Smooth muscle cell (in vitro differentiated cells): ENCODE results near the gene MAMLD1. TPM values are rescaled to one million over a fixed set of nuclear protein-coding genes. Genes with fewer than 3 reads are reported as not detected.

Experiments used
- DNase-seq: peaks from one replicate; lab custom pipeline; 2025; ENCODE audit not compliant: unreplicated experiment; lab: John Stamatoyannopoulos, UW
- H2AFZ ChIP-seq: fragments of 200-600 bp; sonication (generic); 2 replicates; pipeline ENCODE4 v1.6.0; 2016; ENCODE audit warnings: antibody characterized with exemption, low read depth, mild to moderate bottlenecking
- H3F3A ChIP-seq: fragments of 200-600 bp; sonication (generic); 2 replicates; pipeline ENCODE4 v1.6.0; 2017; ENCODE audit warnings: antibody characterized with exemption, low read depth
- H3K27ac ChIP-seq: fragments of 200-600 bp; sonication (generic); 2 replicates; pipeline ENCODE4 v1.5.1; 2016; ENCODE audit warnings: low read depth, mild to moderate bottlenecking
- H3K27me3 ChIP-seq: fragments of 200-600 bp; sonication (generic); 2 replicates; pipeline ENCODE4 v1.6.1; 2016; ENCODE audit warnings: low read depth, mild to moderate bottlenecking
- H3K36me3 ChIP-seq: fragments of 200-600 bp; sonication (generic); 2 replicates; pipeline ENCODE4 v1.5.1; 2016; ENCODE audit warnings: low read depth
- H3K4me1 ChIP-seq: fragments of 200-600 bp; sonication (generic); 2 replicates; pipeline ENCODE4 v1.5.1; 2016; ENCODE audit warnings: low read depth
- H3K4me2 ChIP-seq: fragments of 200-600 bp; sonication (generic); 2 replicates; pipeline ENCODE4 v1.6.0; 2016; ENCODE audit warnings: mild to moderate bottlenecking
- H3K4me3 ChIP-seq: fragments of 200-600 bp; sonication (generic); 2 replicates; pipeline ENCODE4 v1.5.1; 2016; ENCODE audit warnings: mild to moderate bottlenecking
- H3K79me2 ChIP-seq: fragments of 200-600 bp; sonication (generic); 2 replicates; pipeline ENCODE4 v1.6.0; 2016; ENCODE audit warnings: low read depth, mild to moderate bottlenecking
- H3K9ac ChIP-seq: fragments of 200-600 bp; sonication (generic); 2 replicates; pipeline ENCODE4 v1.6.0; 2016; ENCODE audit warnings: low read depth
- H3K9me3 ChIP-seq: fragments of 200-600 bp; sonication (generic); replicated peaks from 2 replicates; pipeline ENCODE4 v1.5.1; 2016; ENCODE audit warnings: low read depth
- H4K20me1 ChIP-seq: fragments of 200-600 bp; sonication (generic); 2 replicates; pipeline ENCODE4 v1.6.0; 2016; ENCODE audit warnings: low read depth
- CTCF ChIP-seq: fragments of 200-600 bp; sonication (generic); IDR thresholded peaks from 2 replicates; pipeline ENCODE4 v1.5.1; 2017; ENCODE audit warnings: borderline replicate concordance, mild to moderate bottlenecking, antibody characterized with exemption; ENCODE audit not compliant: insufficient read depth, poor library complexity, severe bottlenecking
- WGBS: methylation state at CpG from one replicate; pipeline ENCODE4 v1.1.7; 2016; ENCODE audit warnings: low lambda C conversion rate; 5-methylcytosine and 5-hydroxymethylcytosine counted together
- polyA plus RNA-seq: library from polyadenylated mRNA; unstranded; fragments of >200 nt; fragmentation: Nextera tagmentation; extraction: Ambion mirVana; gene quantifications from 2 replicates; pipeline ENCODE4 v1.2.1, GENCODE V29; 2016
- total RNA-seq: library from RNA; depleted of rRNA; stranded (reverse); fragments of >200 nt; gene quantifications from 2 replicates; pipeline ENCODE4 v1.2.3, GENCODE V29; 2014

Gene MAMLD1
- total and polyA plus RNA-seq, 2 experiments from 2014 or later: 2.4 to 3.8 TPM

DNA sequence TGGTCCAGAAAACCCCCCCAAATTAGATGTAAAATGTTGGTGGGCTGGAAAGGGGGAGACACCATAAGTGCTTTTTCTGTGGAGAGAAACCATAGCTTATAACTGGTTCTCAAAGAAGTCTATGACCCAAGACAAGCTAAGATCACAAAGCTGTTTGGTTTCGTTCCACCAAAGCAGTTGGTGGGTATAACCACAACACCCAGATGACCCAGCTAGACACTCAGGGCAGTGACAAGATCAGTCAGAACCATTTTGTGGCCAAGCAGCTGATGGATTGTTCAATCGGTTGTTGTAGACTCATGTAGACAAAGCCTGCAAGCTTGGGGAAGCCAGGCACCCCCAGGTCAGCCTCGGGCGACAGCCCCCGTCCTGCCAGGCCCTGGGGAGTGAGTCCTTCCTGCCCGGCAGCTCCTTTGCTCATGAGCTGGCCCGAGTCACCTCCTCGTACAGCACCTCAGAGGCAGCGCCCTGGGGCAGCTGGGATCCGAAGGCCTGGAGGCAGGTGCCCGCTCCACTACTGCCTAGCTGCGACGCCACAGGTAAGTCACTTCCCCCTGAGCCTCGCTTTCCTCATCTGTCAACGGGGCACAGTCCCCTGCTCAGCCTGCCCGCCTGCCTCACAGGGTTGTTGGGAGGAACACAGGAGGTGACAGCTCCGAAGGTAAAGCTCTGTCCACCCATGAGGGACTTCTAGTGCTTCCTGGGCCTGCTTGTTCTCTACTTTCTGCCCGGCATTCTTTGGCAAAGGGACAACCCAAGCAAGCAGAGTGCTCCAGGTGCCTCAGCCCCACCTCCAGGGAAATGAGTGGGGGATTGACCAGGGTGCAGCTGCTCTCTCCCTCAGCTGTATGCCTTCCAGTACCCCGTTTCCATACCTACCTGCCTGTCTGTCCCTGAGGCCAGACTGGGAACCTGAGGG, 140.1 kb downstream of the MAMLD1 start:
- Histone ChIP-seq H3F3A (no peaks in the 10 kb centered on the region), H3K27ac (no peak overlapping the region), H3K4me2 (no peak overlapping the region), H3K9me3 (no peaks in the 10 kb centered on the region), H4K20me1 (no peaks in the 10 kb centered on the region), H3K4me3 (no peak overlapping the region), H3K79me2 (no peaks in the 10 kb centered on the region), H3K36me3 (no peaks in the 10 kb centered on the region), H3K27me3 (no peaks in the 10 kb centered on the region), H2AFZ (no peak overlapping the region), H3K9ac (no peak overlapping the region), H3K4me1 (no peaks in the 10 kb centered on the region)
- DNase-seq: no peak
- WGBS: 90% methylated on average over 18 of the region's 19 CpGs
- TF ChIP-seq CTCF: no peak

GRCh38 chrX:150503898-150504219, 140.7 kb downstream of the MAMLD1 start:
- 78% methylated on average over 5 of the region's 5 CpGs for WGBS
- Histone ChIP-seq H3K4me1 (no peaks in the 10 kb centered on the region), H3K4me2 (no peak overlapping the region), H3K36me3 (no peaks in the 10 kb centered on the region), H3K9ac (no peak overlapping the region), H3K4me3 (no peak overlapping the region), H3K79me2 (no peaks in the 10 kb centered on the region), H4K20me1 (no peaks in the 10 kb centered on the region), H3K27ac (no peak overlapping the region), H3F3A (no peaks in the 10 kb centered on the region), H3K9me3 (no peaks in the 10 kb centered on the region), H3K27me3 (no peaks in the 10 kb centered on the region), H2AFZ (no peak overlapping the region)
- TF ChIP-seq CTCF: no peak
- no peak for DNase-seq

DNA sequence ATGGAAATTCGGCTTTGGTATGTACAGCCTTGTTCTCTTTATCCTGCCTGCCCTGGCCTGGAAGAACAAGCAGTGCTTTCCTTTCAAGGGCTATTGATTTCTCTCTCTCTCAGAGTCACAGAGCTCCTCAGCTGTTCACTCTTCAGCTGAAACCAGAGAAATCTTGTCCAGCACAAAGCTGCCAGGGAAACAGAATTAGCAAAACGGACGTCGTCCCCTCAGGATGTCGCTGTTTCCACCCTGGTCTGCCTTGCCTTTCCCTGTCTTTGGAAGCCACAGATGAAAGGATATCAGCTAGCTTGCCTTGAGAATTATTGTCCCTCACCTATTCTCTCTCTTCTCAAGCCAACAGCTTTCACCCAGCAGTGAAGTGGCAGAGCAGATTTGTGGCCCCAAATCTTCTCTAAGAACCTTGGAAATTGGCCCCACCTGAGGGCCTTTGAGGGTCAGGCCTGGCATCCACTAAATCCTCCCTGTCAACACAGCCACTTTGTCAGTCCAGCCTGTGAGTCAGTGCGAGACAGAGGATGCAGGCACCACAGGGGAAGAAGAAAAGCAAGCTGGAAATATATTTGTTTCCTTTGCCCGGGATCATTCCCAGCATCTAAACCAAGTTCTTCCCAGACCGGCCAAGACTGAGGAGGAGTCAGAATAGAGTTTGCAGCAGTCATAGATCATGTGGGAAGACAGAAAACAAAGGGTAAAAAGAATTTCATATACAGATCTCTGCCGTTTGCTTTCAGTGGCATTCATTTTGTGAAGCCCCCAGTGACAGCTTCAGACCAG, 141.5 kb downstream of the MAMLD1 start:
- Histone ChIP-seq H3K79me2 (no peaks in the 10 kb centered on the region), H3K9ac (no peak overlapping the region), H3K27ac (no peak overlapping the region), H3K27me3 (no peaks in the 10 kb centered on the region), H3K36me3 (no peaks in the 10 kb centered on the region), H3K4me1 (no peaks in the 10 kb centered on the region), H2AFZ (no peak overlapping the region), H3F3A (no peaks in the 10 kb centered on the region), H3K4me2 (no peak overlapping the region), H4K20me1 (no peaks in the 10 kb centered on the region), H3K9me3 (no peaks in the 10 kb centered on the region), H3K4me3 (no peak overlapping the region)
- TF ChIP-seq CTCF: no peak
- WGBS: 66% methylated on average over 9 of the region's 9 CpGs
- no peak for DNase-seq
